B cell (primary cell): Measurements from ENCODE around the gene HECTD1. TPM values are rescaled to one million over a fixed set of nuclear protein-coding genes. Genes with fewer than 3 reads are reported as not detected.

ENCODE experiments used
- ATAC-seq: fragments of 200-7000 bp; cut with Tn5 transposase; one replicate; pipeline ENCODE4 v1.10.0; 2021; ENCODE audit warnings: low read depth, mild to moderate bottlenecking, moderate number of reproducible peaks, moderate library complexity
- CTCF ChIA-PET: fragments of 350-600 bp; sonication (Branson Sonifier 250); formaldehyde crosslinking; loops from one replicate; lab custom pipeline; 2021; ENCODE audit warnings: antibody characterized with exemption, inconsistent platforms; lab: Charles Lee
- POLR2A ChIA-PET: fragments of 350-600 bp; sonication (Branson Sonifier 250); formaldehyde crosslinking; loops from one replicate; lab custom pipeline; 2021; ENCODE audit warnings: antibody characterized with exemption; lab: Charles Lee
- DNase-seq: peaks from one replicate; pipeline ENCODE4 v3.0.0; 2013
- H2AFZ ChIP-seq: 2 replicates; pipeline ENCODE4 v1.6.1; 2012; ENCODE audit warnings: mild to moderate bottlenecking, low read depth, low read length; ENCODE audit not compliant: insufficient read depth, poor library complexity, severe bottlenecking
- H3K27ac ChIP-seq, 2 donors: 1 replicate in 1 of 2; 2 replicates in 1 of 2; pipeline ENCODE4 v1.5.1; 2012 to 2013; ENCODE audit warnings: low read length in 2 of 2, mild to moderate bottlenecking in 2 of 2, moderate library complexity in 1 of 2
- H3K27me3 ChIP-seq, 4 experiments: fragments of 200-600 bp in 1 of 4; sonication (generic) in 1 of 4; replicated peaks in 1 of 4; 1 replicate in 2 of 4; 2 replicates in 2 of 4; pipeline versions ENCODE4 v1.6.1 to v1.7.0; 2013 to 2016; ENCODE audit warnings: low read length in 3 of 4, mild to moderate bottlenecking in 2 of 4, mixed read lengths in 1 of 4, moderate library complexity in 1 of 4; ENCODE audit not compliant: insufficient read depth in 4 of 4, control insufficient read depth in 3 of 4; ENCODE audit errors: control extremely low read depth in 1 of 4
- H3K36me3 ChIP-seq, 2 experiments: replicated peaks in 1 of 2; 1 replicate in 1 of 2; 2 replicates in 1 of 2; pipeline versions ENCODE4 v1.6.1 to v1.7.1; 2013; ENCODE audit warnings: low read length in 1 of 2; ENCODE audit not compliant: insufficient read depth in 2 of 2, control insufficient read depth in 1 of 2; ENCODE audit errors: control extremely low read depth in 1 of 2, extremely low read depth in 1 of 2
- H3K4me1 ChIP-seq, 2 donors: fragments of 200-600 bp in 1 of 2; sonication (generic) in 1 of 2; 1 replicate in 1 of 2; 2 replicates in 1 of 2; pipeline versions ENCODE4 v1.5.1 to v1.6.1; 2013 to 2017; ENCODE audit warnings: low read length in 2 of 2; ENCODE audit not compliant: control insufficient read depth in 2 of 2, insufficient read depth in 2 of 2
- H3K4me2 ChIP-seq: replicated peaks from 2 replicates; pipeline ENCODE3; 2012; ENCODE audit warnings: mild to moderate bottlenecking, low read depth, low read length; ENCODE audit not compliant: poor library complexity, severe bottlenecking
- H3K4me3 ChIP-seq, 5 experiments: fragments of 200-600 bp in 1 of 5; sonication (generic) in 1 of 5; 1 replicate in 3 of 5; 2 replicates in 2 of 5; pipeline versions ENCODE4 v1.5.1 to v1.7.0; 2011 to 2016; ENCODE audit warnings: low read length in 4 of 5, mild to moderate bottlenecking in 4 of 5, low read depth in 2 of 5, control low read depth in 1 of 5, moderate library complexity in 1 of 5; ENCODE audit not compliant: insufficient read depth in 1 of 5; ENCODE audit errors: control extremely low read depth in 1 of 5, extremely low read depth in 1 of 5
- H3K79me2 ChIP-seq: fragments of 200-600 bp; sonication (generic); one replicate; pipeline ENCODE4 v1.6.0; 2016; ENCODE audit warnings: low read length; ENCODE audit not compliant: control insufficient read depth, insufficient read depth
- H3K9ac ChIP-seq: fragments of 200-600 bp; sonication (generic); 2 replicates; pipeline ENCODE4 v1.6.1; 2017; ENCODE audit warnings: mild to moderate bottlenecking, low read length, moderate library complexity
- H3K9me3 ChIP-seq, 3 donors: one replicate each; pipeline versions ENCODE4 v1.6.1 to v1.7.1; 2013; ENCODE audit warnings: low read length in 2 of 3; ENCODE audit not compliant: control insufficient read depth in 2 of 3, insufficient read depth in 1 of 3; ENCODE audit errors: control extremely low read depth in 1 of 3
- H4K20me1 ChIP-seq: 2 replicates; pipeline ENCODE4 v1.6.0; 2012; ENCODE audit warnings: mild to moderate bottlenecking, low read length; ENCODE audit not compliant: insufficient read depth, control insufficient read depth, poor library complexity, severe bottlenecking
- H3K27ac Mint-ChIP-seq: one replicate; pipeline ENCODE4 v1.8.0; 2021; ENCODE audit warnings: mixed read lengths
- H3K27me3 Mint-ChIP-seq: one replicate; pipeline ENCODE4 v1.8.0; 2021; ENCODE audit warnings: mixed read lengths
- H3K4me1 Mint-ChIP-seq: one replicate; pipeline ENCODE4 v1.8.0; 2021; ENCODE audit warnings: mixed read lengths
- H3K4me3 Mint-ChIP-seq: one replicate; pipeline ENCODE4 v1.8.0; 2021; ENCODE audit warnings: mixed read lengths
- H3K9me3 Mint-ChIP-seq: one replicate; pipeline ENCODE4 v1.8.0; 2022; ENCODE audit warnings: mixed read lengths; ENCODE audit not compliant: insufficient read depth
- CTCF ChIP-seq: fragments of 200-600 bp; IDR thresholded peaks from one replicate; pipeline ENCODE4 v1.8.0; 2022; ENCODE audit warnings: antibody characterized with exemption, mild to moderate bottlenecking
- EZH2 ChIP-seq: IDR thresholded peaks from 2 replicates; pipeline ENCODE4 v1.6.1; 2012; ENCODE audit warnings: borderline replicate concordance, low read depth, mild to moderate bottlenecking, moderate library complexity, low read length; ENCODE audit not compliant: insufficient read depth, poor library complexity, severe bottlenecking
- WGBS: methylation state at CpG from one replicate; pipeline ENCODE4 v1.1.5; 2013; ENCODE audit warnings: missing lambda C conversion rate; ENCODE audit not compliant: insufficient coverage; 5-methylcytosine and 5-hydroxymethylcytosine counted together
- intact Hi-C: fragments of 100-400 bp; cut with micrococcal nuclease; formaldehyde crosslinking; loops from one replicate; pipeline ENCODE4 v1.10.0; 2022
- polyA plus RNA-seq: library from polyadenylated mRNA; depleted of rRNA; stranded (reverse); fragments of >200 nt; gene quantifications from 2 replicates; pipeline ENCODE4 v1.2.3, GENCODE V29; 2012
- total RNA-seq, 2 donors: library from RNA; stranded (reverse); fragments of 120-200 nt in 1 of 2; gene quantifications; 1 replicate in 1 of 2; 2 replicates in 1 of 2; pipeline versions ENCODE4 v1.2.3 to v1.2.4, GENCODE V29; 2013 to 2022

Gene HECTD1
- total and polyA plus RNA-seq, 2 donors (not counting 1 experiment from before 2014, with no cell fraction given), result 63.1 to 184 TPM

- no peak overlapping the region for H3K9ac ChIP-seq
- Mint-ChIP-seq H3K4me1 (no peaks in the 10 kb centered on the region), H3K27ac (no peak overlapping the region), H3K4me3 (no peak overlapping the region), H3K27me3 (no peaks in the 10 kb centered on the region), H3K9me3 (no peaks in the 10 kb centered on the region)
- no peak overlapping the region for H3K4me3 ChIP-seq
- peaks cover 15 to 77% of the 10 kb centered on the region in 2 experiments for H3K36me3 ChIP-seq
- H3K79me2 ChIP-seq, result peaks cover 13% of the 10 kb centered on the region
- no peak overlapping the region for H3K4me2 ChIP-seq
- H2AFZ ChIP-seq, result no peak overlapping the region
- peaks cover 7% of the 10 kb centered on the region for H4K20me1 ChIP-seq
- no peak for ATAC-seq
- DNase-seq, result no peak
- H3K9me3 ChIP-seq, result no peaks in the 10 kb centered on the region
- no peak for TF ChIP-seq CTCF
- TF ChIP-seq EZH2, result no peak
- POLR2A ChIA-PET, result no interaction called here
- no CpG with 5 or more reads among the region's 4 CpGs for WGBS
- CTCF ChIA-PET, result no interaction called here
- H3K27ac ChIP-seq, result no peak overlapping the region
- intact Hi-C loops, result no loop called here
- no peaks in the 10 kb centered on the region for H3K27me3 ChIP-seq
- H3K4me1 ChIP-seq, result no peaks in the 10 kb centered on the region
Measured at GRCh38 chr14:31174433-31174832, 33.2 kb downstream of the HECTD1 start.

- Histone ChIP-seq H3K4me3 (no peak overlapping the region), H3K36me3 (peaks cover 15 to 82% of the 10 kb centered on the region in 2 experiments), H3K27me3 (no peaks in the 10 kb centered on the region), H3K4me2 (no peak overlapping the region), H3K9me3 (no peaks in the 10 kb centered on the region), H3K27ac (no peak overlapping the region), H4K20me1 (peaks cover 7% of the 10 kb centered on the region), H3K4me1 (no peaks in the 10 kb centered on the region), H2AFZ (no peak overlapping the region), H3K79me2 (peaks cover 5% of the 10 kb centered on the region), H3K9ac (no peak overlapping the region)
- H3K4me3 Mint-ChIP-seq, result no peak overlapping the region
- H3K9me3 Mint-ChIP-seq, result no peaks in the 10 kb centered on the region
- TF ChIP-seq EZH2, result no peak
- no peak for TF ChIP-seq CTCF
- 94% methylated on average over 12 of the region's 15 CpGs for WGBS
- H3K27me3 Mint-ChIP-seq, result no peaks in the 10 kb centered on the region
- POLR2A ChIA-PET, result no interaction called here
- ATAC-seq (no peak), DNase-seq (no peak)
- intact Hi-C loops, result no loop called here
- no peaks in the 10 kb centered on the region for H3K4me1 Mint-ChIP-seq
- CTCF ChIA-PET, result interaction anchor here (0.6 to 1.1 kb wide), 3 partner anchors 10 to 193 kb away, joined by 3 read pairs; no protein-coding TSS in a partner anchor
- H3K27ac Mint-ChIP-seq, result no peak overlapping the region
Measured at GRCh38 chr14:31173120-31173837, 34.3 kb downstream of the HECTD1 start.
